ENCODE measurements around the gene MS4A4E. TPM values are rescaled to one million over a fixed set of nuclear protein-coding genes. Genes with fewer than 3 reads are reported as not detected.

Gene MS4A4E
- polyA plus RNA-seq, 1 experiment: not detected

DNA sequence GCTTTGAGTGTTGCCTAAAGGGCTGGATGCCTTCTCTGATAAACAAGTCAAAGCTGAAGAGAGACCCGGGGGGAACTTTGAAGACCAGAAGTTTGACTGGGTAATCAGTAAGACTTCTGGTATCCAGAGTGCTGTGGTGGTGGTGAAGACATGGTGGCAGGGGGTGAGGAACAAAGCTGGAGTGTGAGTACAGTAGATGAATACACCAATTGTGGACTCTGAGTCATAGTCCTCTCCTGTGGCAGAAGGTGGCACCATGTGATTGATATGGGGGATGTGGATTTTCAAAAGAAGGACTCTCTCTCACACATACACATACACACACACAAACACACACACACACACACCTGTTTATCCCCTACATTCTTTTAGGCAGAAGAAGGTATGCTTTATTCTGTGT is 72.4 kb downstream of the MS4A4E start:
- DNase-seq (ENCODE audit: low read depth): no peak
- TF ChIP-seq CTCF (IDR thresholded peaks at IDR 0.05; ENCODE audit: insufficient read depth, low read depth, low read length): no peak
- Histone ChIP-seq H3K36me3 (ENCODE audit: control insufficient read depth, insufficient read depth, low read length) (no peaks in the 10 kb centered on the region), H3K4me3 (ENCODE audit: low read depth, low read length) (no peak overlapping the region), H3K27me3 (ENCODE audit: control insufficient read depth, insufficient read depth, low read length) (no peaks in the 10 kb centered on the region)
- CTCF ChIA-PET: no interaction called here
- POLR2A ChIA-PET: no interaction called here

GRCh38 chr11:60169264-60169915 is 73.5 kb downstream of the MS4A4E start:
- Histone ChIP-seq H3K36me3 (ENCODE audit: control insufficient read depth, insufficient read depth, low read length) (no peaks in the 10 kb centered on the region), H3K27me3 (ENCODE audit: control insufficient read depth, insufficient read depth, low read length) (no peaks in the 10 kb centered on the region), H3K4me3 (ENCODE audit: low read depth, low read length) (no peak overlapping the region)
- ChIA-PET CTCF (no interaction called here), POLR2A (no interaction called here)
- DNase-seq (ENCODE audit: low read depth): no peak
- TF ChIP-seq CTCF (IDR thresholded peaks at IDR 0.05; ENCODE audit: insufficient read depth, low read depth, low read length): no peak

DNA sequence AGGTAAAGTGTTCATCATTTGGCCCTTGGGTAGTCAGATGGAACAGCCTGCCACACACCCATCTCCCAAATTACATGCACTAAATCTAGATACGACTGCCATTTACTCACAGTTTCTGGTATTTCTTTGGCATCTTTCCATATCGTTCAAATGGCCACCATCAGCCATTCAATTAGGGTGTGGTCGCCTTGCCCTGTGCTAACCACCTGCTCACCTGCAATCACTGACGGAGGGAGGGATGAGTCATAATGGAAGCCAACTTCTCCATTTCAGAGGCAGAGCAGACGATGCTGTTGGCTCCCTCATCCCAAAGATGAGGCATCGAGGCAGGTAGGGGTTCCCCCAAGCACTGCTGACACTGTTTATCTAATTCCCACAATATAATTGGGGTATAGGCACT is 74.6 kb downstream of the MS4A4E start:
- Histone ChIP-seq H3K36me3 (ENCODE audit: control insufficient read depth, insufficient read depth, low read length) (no peaks in the 10 kb centered on the region), H3K27me3 (ENCODE audit: control insufficient read depth, insufficient read depth, low read length) (no peaks in the 10 kb centered on the region), H3K4me3 (ENCODE audit: low read depth, low read length) (no peak overlapping the region)
- ChIA-PET CTCF (no interaction called here), POLR2A (no interaction called here)
- DNase-seq (ENCODE audit: low read depth): no peak
- TF ChIP-seq CTCF (IDR thresholded peaks at IDR 0.05; ENCODE audit: insufficient read depth, low read depth, low read length): no peak

GRCh38 chr11:60165951-60166350 is 77.0 kb downstream of the MS4A4E start:
- Histone ChIP-seq H3K36me3 (ENCODE audit: control insufficient read depth, insufficient read depth, low read length) (no peaks in the 10 kb centered on the region), H3K4me3 (ENCODE audit: low read depth, low read length) (no peak overlapping the region), H3K27me3 (ENCODE audit: control insufficient read depth, insufficient read depth, low read length) (no peaks in the 10 kb centered on the region)
- TF ChIP-seq CTCF (IDR thresholded peaks at IDR 0.05; ENCODE audit: insufficient read depth, low read depth, low read length): no peak
- ChIA-PET CTCF (no interaction called here), POLR2A (no interaction called here)
- no peak for DNase-seq (ENCODE audit: low read depth)

DNA sequence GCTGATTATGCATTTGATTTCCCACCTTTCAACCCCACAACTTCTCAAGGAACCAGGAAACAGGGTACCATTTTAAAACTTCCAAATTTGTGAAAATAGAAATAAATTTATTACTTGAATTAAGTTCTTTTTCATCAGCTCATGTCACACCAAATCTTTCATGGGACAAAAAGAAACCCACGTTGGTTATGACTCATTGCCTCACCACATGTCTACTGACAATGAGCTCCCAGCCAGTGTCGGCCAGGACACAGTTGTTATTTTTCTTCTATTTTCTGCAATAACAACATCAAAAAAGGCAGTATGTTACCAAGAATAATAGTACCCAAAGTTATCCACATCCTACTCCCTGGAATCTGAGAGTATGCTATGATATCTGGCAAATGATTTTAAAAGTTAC is 77.4 kb downstream of the MS4A4E start:
- CTCF ChIA-PET: no interaction called here
- DNase-seq (ENCODE audit: low read depth): no peak
- TF ChIP-seq CTCF (IDR thresholded peaks at IDR 0.05; ENCODE audit: insufficient read depth, low read depth, low read length): no peak
- Histone ChIP-seq H3K27me3 (ENCODE audit: control insufficient read depth, insufficient read depth, low read length) (no peaks in the 10 kb centered on the region), H3K4me3 (ENCODE audit: low read depth, low read length) (no peak overlapping the region), H3K36me3 (ENCODE audit: control insufficient read depth, insufficient read depth, low read length) (no peaks in the 10 kb centered on the region)
- POLR2A ChIA-PET: no interaction called here
